Neural cell (in vitro differentiated cells): ENCODE results near the gene STK10. TPM values are rescaled to one million over a fixed set of nuclear protein-coding genes. Genes with fewer than 3 reads are reported as not detected.

Source experiments
- H2AFZ ChIP-seq: fragments of 200-600, 300-800 bp; sonication (generic), shearing (Covaris generic); 2 replicates; pipeline ENCODE4 v1.6.0; 2014; ENCODE audit warnings: low read depth, mild to moderate bottlenecking, antibody characterized with exemption, low read length, moderate library complexity
- H3F3A ChIP-seq: fragments of 200-600 bp; shearing (Covaris generic); 2 replicates; pipeline ENCODE4 v1.6.1; 2016; ENCODE audit warnings: mild to moderate bottlenecking, moderate library complexity, mixed read lengths, antibody characterized with exemption, low read length; ENCODE audit not compliant: insufficient read depth, poor library complexity, severe bottlenecking
- H3K27ac ChIP-seq: fragments of 200-600, 300-800 bp; sonication (generic), shearing (Covaris generic); 2 replicates; pipeline ENCODE4 v1.5.1; 2014; ENCODE audit warnings: mild to moderate bottlenecking, low read length, moderate library complexity
- H3K27me3 ChIP-seq: fragments of 300-800, 200-600 bp; sonication (generic), shearing (Covaris generic); 2 replicates; pipeline ENCODE4 v1.6.0; 2014; ENCODE audit warnings: mild to moderate bottlenecking, low read depth, low read length, moderate library complexity; ENCODE audit not compliant: insufficient read depth
- H3K36me3 ChIP-seq: fragments of 300-800, 200-600 bp; sonication (generic), shearing (Covaris generic); 2 replicates; pipeline ENCODE4 v1.5.1; 2014; ENCODE audit warnings: mild to moderate bottlenecking, antibody characterized with exemption, low read length, moderate library complexity; ENCODE audit not compliant: insufficient read depth
- H3K4me2 ChIP-seq: fragments of 300-800, 200-600 bp; sonication (generic), shearing (Covaris generic); 2 replicates; pipeline ENCODE4 v1.6.0; 2014; ENCODE audit warnings: mild to moderate bottlenecking, low read length
- H3K4me3 ChIP-seq: fragments of 300-800, 200-600 bp; sonication (generic), shearing (Covaris generic); 2 replicates; pipeline ENCODE4 v1.5.1; 2014; ENCODE audit warnings: mild to moderate bottlenecking, low read length, moderate library complexity
- H3K79me2 ChIP-seq: fragments of 200-600 bp; shearing (Covaris generic); replicated peaks from 2 replicates; pipeline ENCODE4 v1.6.0; 2014; ENCODE audit warnings: mild to moderate bottlenecking, low read length, moderate library complexity; ENCODE audit not compliant: insufficient read depth
- H3K9ac ChIP-seq: fragments of 300-800, 200-600 bp; sonication (generic), shearing (Covaris generic); 2 replicates; pipeline ENCODE4 v1.6.1; 2016; ENCODE audit warnings: mild to moderate bottlenecking, low read length, mixed read lengths
- H3K9me2 ChIP-seq: fragments of 200-600 bp; shearing (Covaris generic); 2 replicates; pipeline ENCODE4 v1.6.1; 2016; ENCODE audit warnings: mild to moderate bottlenecking, low read length, mixed read lengths; ENCODE audit not compliant: insufficient read depth
- H3K9me3 ChIP-seq: fragments of 200-600, 300-800 bp; sonication (generic), shearing (Covaris generic); 2 replicates; pipeline ENCODE4 v1.6.1; 2016; ENCODE audit warnings: mild to moderate bottlenecking, mixed run types, low read length, moderate library complexity, mixed read lengths
- H4K20me1 ChIP-seq: fragments of 200-600 bp; shearing (Covaris generic); 2 replicates; pipeline ENCODE4 v1.6.1; 2016; ENCODE audit warnings: mild to moderate bottlenecking, mixed run types; ENCODE audit not compliant: insufficient read depth
- CTCF ChIP-seq: fragments of 450-650 bp; IDR thresholded peaks from 2 replicates; pipeline ENCODE4 v1.5.1; 2014; ENCODE audit warnings: antibody characterized with exemption, mild to moderate bottlenecking, moderate library complexity; ENCODE audit not compliant: poor library complexity, severe bottlenecking
- EP300 ChIP-seq: fragments of 450-650 bp; conservative IDR thresholded peaks from 2 replicates; pipeline ENCODE4 v1.6.1; 2014; ENCODE audit warnings: antibody characterized with exemption, mild to moderate bottlenecking, moderate library complexity; ENCODE audit not compliant: poor library complexity, severe bottlenecking
- EZH2 ChIP-seq: fragments of 200-600, 300-800 bp; shearing (Covaris generic), sonication (generic); IDR thresholded peaks from 2 replicates; pipeline ENCODE4 v1.6.1; 2014; ENCODE audit warnings: antibody characterized with exemption, low read length, borderline replicate concordance, mild to moderate bottlenecking; ENCODE audit not compliant: insufficient read depth, poor library complexity, severe bottlenecking
- MXI1 ChIP-seq: fragments of 450-650 bp; conservative IDR thresholded peaks from 2 replicates; pipeline ENCODE4 v1.6.1; 2014; ENCODE audit warnings: antibody characterized with exemption, mild to moderate bottlenecking; ENCODE audit not compliant: poor library complexity, severe bottlenecking
- POLR2AphosphoS5 ChIP-seq: IDR thresholded peaks from 2 replicates; pipeline ENCODE4 v1.6.1; 2012
- RAD21 ChIP-seq: fragments of 450-650 bp; conservative IDR thresholded peaks from 2 replicates; pipeline ENCODE4 v1.6.1; 2014; ENCODE audit warnings: antibody characterized with exemption, mild to moderate bottlenecking, moderate library complexity
- SMC3 ChIP-seq: fragments of 450-650 bp; conservative IDR thresholded peaks from 2 replicates; pipeline ENCODE4 v1.6.1; 2014; ENCODE audit warnings: antibody characterized with exemption, mild to moderate bottlenecking, moderate library complexity; ENCODE audit not compliant: poor library complexity
- TAF1 ChIP-seq: IDR thresholded peaks from 2 replicates; pipeline ENCODE4 v1.6.1; 2012; ENCODE audit warnings: low read depth
- polyA plus RNA-seq: library from polyadenylated mRNA; depleted of rRNA; stranded (reverse); fragments of >200 nt; gene quantifications from 2 replicates; pipeline ENCODE4 v1.2.3, GENCODE V29; 2014
- TF ChIP-seq, protein P1 (sequence below): IDR thresholded peaks from 2 replicates; pipeline ENCODE4 v1.6.1; 2012; ENCODE audit warnings: borderline replicate concordance

STK10 gene
- polyA plus RNA-seq, 1 donor from 2014 or later, result 8.2 TPM

DNA sequence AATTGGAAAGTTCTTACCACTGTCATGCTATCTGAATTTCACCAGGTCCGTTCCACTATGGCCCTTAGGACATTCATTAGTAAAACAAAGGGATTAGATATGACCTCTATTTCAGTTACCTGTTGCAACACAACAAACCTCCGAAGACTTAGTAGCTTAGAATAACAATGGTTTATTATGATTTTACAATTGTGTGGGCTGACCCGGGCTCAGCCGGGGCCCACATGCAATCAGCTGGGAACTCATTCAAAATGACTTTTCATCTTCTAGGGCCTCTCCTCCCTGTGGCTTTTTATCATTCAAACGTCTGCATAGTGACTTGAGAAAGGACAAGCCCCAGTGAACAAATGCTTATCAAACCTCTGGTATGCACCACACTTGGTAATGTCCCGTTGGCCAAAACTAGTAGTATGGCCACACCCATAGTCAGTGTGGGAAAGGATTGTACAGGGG is 179.3 kb downstream of the STK10 start:
- Histone ChIP-seq H3K9me3 (no peaks in the 10 kb centered on the region), H3F3A (no peaks in the 10 kb centered on the region), H3K27ac (no peak overlapping the region), H2AFZ (no peak overlapping the region), H4K20me1 (no peaks in the 10 kb centered on the region), H3K9ac (no peak overlapping the region), H3K27me3 (no peaks in the 10 kb centered on the region), H3K79me2 (peaks cover 25% of the 10 kb centered on the region), H3K4me3 (no peak overlapping the region), H3K9me2 (no peaks in the 10 kb centered on the region), H3K4me2 (no peak overlapping the region), H3K36me3 (no peaks in the 10 kb centered on the region)
- TF ChIP-seq EP300 (no peak), RAD21 (no peak), EZH2 (no peak), SMC3 (no peak), POLR2AphosphoS5 (no peak), TAF1 (no peak), CTCF (no peak), MXI1 (no peak)
- TF ChIP-seq, protein P1, sequence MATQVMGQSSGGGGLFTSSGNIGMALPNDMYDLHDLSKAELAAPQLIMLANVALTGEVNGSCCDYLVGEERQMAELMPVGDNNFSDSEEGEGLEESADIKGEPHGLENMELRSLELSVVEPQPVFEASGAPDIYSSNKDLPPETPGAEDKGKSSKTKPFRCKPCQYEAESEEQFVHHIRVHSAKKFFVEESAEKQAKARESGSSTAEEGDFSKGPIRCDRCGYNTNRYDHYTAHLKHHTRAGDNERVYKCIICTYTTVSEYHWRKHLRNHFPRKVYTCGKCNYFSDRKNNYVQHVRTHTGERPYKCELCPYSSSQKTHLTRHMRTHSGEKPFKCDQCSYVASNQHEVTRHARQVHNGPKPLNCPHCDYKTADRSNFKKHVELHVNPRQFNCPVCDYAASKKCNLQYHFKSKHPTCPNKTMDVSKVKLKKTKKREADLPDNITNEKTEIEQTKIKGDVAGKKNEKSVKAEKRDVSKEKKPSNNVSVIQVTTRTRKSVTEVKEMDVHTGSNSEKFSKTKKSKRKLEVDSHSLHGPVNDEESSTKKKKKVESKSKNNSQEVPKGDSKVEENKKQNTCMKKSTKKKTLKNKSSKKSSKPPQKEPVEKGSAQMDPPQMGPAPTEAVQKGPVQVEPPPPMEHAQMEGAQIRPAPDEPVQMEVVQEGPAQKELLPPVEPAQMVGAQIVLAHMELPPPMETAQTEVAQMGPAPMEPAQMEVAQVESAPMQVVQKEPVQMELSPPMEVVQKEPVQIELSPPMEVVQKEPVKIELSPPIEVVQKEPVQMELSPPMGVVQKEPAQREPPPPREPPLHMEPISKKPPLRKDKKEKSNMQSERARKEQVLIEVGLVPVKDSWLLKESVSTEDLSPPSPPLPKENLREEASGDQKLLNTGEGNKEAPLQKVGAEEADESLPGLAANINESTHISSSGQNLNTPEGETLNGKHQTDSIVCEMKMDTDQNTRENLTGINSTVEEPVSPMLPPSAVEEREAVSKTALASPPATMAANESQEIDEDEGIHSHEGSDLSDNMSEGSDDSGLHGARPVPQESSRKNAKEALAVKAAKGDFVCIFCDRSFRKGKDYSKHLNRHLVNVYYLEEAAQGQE, result no peak

DNA sequence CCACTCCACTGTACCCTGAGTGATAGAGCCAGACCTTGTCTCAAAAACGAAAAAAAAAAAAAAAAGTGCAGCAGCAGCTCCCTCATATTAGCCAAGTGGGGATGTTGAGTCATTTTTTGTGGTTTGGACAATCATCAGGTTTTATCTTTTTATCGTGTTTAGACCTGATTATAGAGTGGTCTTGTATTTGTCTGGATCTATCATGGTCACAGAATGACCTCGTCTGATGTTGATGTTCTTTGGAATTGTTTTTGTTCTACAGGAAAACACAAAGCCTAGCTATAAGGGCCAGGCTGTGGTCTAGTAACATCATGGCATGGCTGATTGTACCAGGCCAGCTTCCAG is 179.9 kb downstream of the STK10 start:
- TF ChIP-seq TAF1, result no peak
- no peak for TF ChIP-seq EP300
- TF ChIP-seq POLR2AphosphoS5, result no peak
- TF ChIP-seq EZH2, result no peak
- TF ChIP-seq MXI1, result no peak
- TF ChIP-seq, protein P1, result no peak
- no peak for TF ChIP-seq SMC3
- TF ChIP-seq RAD21, result no peak
- Histone ChIP-seq H3K9ac (no peak overlapping the region), H3K36me3 (no peaks in the 10 kb centered on the region), H3K4me2 (peak overlapping the region; percentile 94), H3K9me2 (no peaks in the 10 kb centered on the region), H3K4me3 (peak overlapping the region; percentile 91), H4K20me1 (no peaks in the 10 kb centered on the region), H2AFZ (no peak overlapping the region), H3K27me3 (no peaks in the 10 kb centered on the region), H3K79me2 (peaks cover 31% of the 10 kb centered on the region), H3K27ac (no peak overlapping the region), H3F3A (no peaks in the 10 kb centered on the region), H3K9me3 (no peaks in the 10 kb centered on the region)
